GM19372 (cell line): ENCODE measurements around the gene DHCR7.
"Not testable (repeated sequence)": the region's sequence is repeated elsewhere in the genome, so short reads cannot be mapped to it uniquely, and the experiment has no call there.

Experiments used
- ATAC-seq: cut with Tn5 transposase; IDR thresholded peaks from one replicate; pipeline ENCODE4 v1.9.1; 2021; ENCODE audit warnings: mild to moderate bottlenecking, low read depth, moderate library complexity; ENCODE audit not compliant: unreplicated experiment

Gene DHCR7

GRCh38 chr11:71422318-71422717, 25.9 kb downstream of the DHCR7 start:
- ATAC-seq: not testable (repeated sequence)

GRCh38 chr11:71421392-71421950, 26.7 kb downstream of the DHCR7 start:
- ATAC-seq: no peak

GRCh38 chr11:71420455-71421241, 27.5 kb downstream of the DHCR7 start:
- no peak for ATAC-seq

GRCh38 chr11:71418643-71419042, 29.6 kb downstream of the DHCR7 start:
- peak; percentile 92 for ATAC-seq

GRCh38 chr11:71414645-71415044, 33.5 kb downstream of the DHCR7 start:
- ATAC-seq: no peak

- no peak for ATAC-seq
Measured at GRCh38 chr11:71410363-71410966, 37.7 kb downstream of the DHCR7 start.

- no peak for ATAC-seq
Measured at GRCh38 chr11:71408826-71409225, 39.4 kb downstream of the DHCR7 start.

- ATAC-seq: no peak
Measured at GRCh38 chr11:71407356-71407755, 40.8 kb downstream of the DHCR7 start.

GRCh38 chr11:71406681-71407080, 41.5 kb downstream of the DHCR7 start:
- ATAC-seq: no peak

GRCh38 chr11:71404209-71404608, 44.0 kb downstream of the DHCR7 start:
- no peak for ATAC-seq

- ATAC-seq: no peak
Measured at GRCh38 chr11:71402878-71403277, 45.3 kb downstream of the DHCR7 start.

- no peak for ATAC-seq
Measured at GRCh38 chr11:71400216-71400615, 48.0 kb downstream of the DHCR7 start.

GRCh38 chr11:71399341-71399740, 48.9 kb downstream of the DHCR7 start:
- ATAC-seq: no peak

GRCh38 chr11:71397961-71398360, 50.2 kb downstream of the DHCR7 start:
- ATAC-seq: no peak

GRCh38 chr11:71397331-71397860, 50.8 kb downstream of the DHCR7 start:
- no peak for ATAC-seq

GRCh38 chr11:71396548-71397123, 51.6 kb downstream of the DHCR7 start:
- ATAC-seq: no peak

GRCh38 chr11:71395774-71396173, 52.4 kb downstream of the DHCR7 start:
- no peak for ATAC-seq

GRCh38 chr11:71395263-71395560, 53.0 kb downstream of the DHCR7 start:
- ATAC-seq: no peak

- ATAC-seq: no peak
Measured at GRCh38 chr11:71393283-71393682, 54.9 kb downstream of the DHCR7 start.

- ATAC-seq: no peak
Measured at GRCh38 chr11:71391796-71392195, 56.4 kb downstream of the DHCR7 start.

- no peak for ATAC-seq
Measured at GRCh38 chr11:71391352-71391751, 56.8 kb downstream of the DHCR7 start.
